Measurements from ENCODE around the gene LIN54.

Gene LIN54

DNA sequence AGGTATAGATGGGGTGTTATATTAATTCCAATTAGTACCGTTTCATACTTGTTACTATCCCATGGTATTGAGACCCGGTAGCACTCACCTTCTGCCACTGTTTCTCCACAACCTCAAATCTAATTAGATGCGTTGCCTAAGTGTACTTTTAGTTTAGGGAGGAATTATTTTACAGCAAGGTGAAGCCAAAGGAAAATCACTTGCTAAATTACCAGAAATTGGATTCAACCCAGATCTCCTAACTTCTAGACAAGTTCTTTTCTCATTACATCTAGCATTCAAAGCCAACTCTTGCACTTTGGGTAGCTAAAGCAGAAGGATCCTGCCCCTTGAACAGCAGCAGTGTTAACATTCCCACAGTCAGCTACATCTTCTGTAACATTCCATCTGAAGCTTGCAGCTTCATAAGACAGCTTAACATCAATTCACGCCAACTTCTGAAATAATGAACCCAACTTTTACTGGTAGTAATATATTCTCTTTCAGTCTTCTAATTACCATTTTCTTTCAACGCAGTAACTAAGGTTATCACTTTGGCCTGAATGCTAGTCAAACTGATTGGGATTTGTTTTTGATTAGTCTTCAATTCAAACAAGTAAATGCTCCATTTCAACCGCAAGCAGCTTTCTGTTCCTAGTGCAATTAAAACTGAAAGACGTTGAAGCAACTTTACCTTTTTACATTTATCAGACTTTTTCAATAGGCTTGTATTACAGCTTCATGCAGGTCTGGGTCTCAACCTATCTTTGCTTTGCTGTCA lies 118.7 kb downstream of the LIN54 start:
- no peak for DNase-seq (ENCODE audit: low read depth, low spot score)
- Histone ChIP-seq H3K36me3 (ENCODE audit: insufficient read depth, insufficient read length, low read length) (peaks cover 52% of the 10 kb centered on the region), H3K9ac (ENCODE audit: insufficient read length, low read depth) (peak overlapping the region; percentile 93), H3K9me3 (ENCODE audit: insufficient read depth, low read length) (no peaks in the 10 kb centered on the region), H3K4me1 (ENCODE audit: insufficient read depth, insufficient read length) (no peaks in the 10 kb centered on the region), H3K4me3 (ENCODE audit: insufficient read length, low read depth) (peak overlapping the region; percentile 75), H3K27me3 (ENCODE audit: insufficient read depth, insufficient read length) (no peaks in the 10 kb centered on the region)
- TF ChIP-seq SUZ12 (IDR thresholded peaks at IDR 0.05; ENCODE audit: extremely low read depth, insufficient read depth, insufficient read length) (no peak), YY1 (IDR thresholded peaks at IDR 0.05; ENCODE audit: insufficient read depth, insufficient read length) (no peak), ZNF274 (IDR thresholded peaks at IDR 0.05; ENCODE audit: low read depth, low read length) (no peak)

GRCh38 chr4:82890901-82891706 lies 119.5 kb downstream of the LIN54 start, which contains the start of gene SEC31A:
Gene SEC31A (minus strand): TSS chr4:82891153. CDS start chr4:82881936, 9,217 bp downstream.
- no peaks in the 10 kb centered on the region for H3K4me1 ChIP-seq (ENCODE audit: insufficient read depth, insufficient read length)
- no peak for TF ChIP-seq YY1 (IDR thresholded peaks at IDR 0.05; ENCODE audit: insufficient read depth, insufficient read length)
- TF ChIP-seq SUZ12 (IDR thresholded peaks at IDR 0.05; ENCODE audit: extremely low read depth, insufficient read depth, insufficient read length) = no peak
- no peak for TF ChIP-seq ZNF274 (IDR thresholded peaks at IDR 0.05; ENCODE audit: low read depth, low read length)
- no peaks in the 10 kb centered on the region for H3K27me3 ChIP-seq (ENCODE audit: insufficient read depth, insufficient read length)
- peak within 1 kb of the TSS; percentile 93 for H3K9ac ChIP-seq (ENCODE audit: insufficient read length, low read depth)
- peak; percentile 81 for DNase-seq (ENCODE audit: low read depth, low spot score)
- no peaks in the 10 kb centered on the region for H3K9me3 ChIP-seq (ENCODE audit: insufficient read depth, low read length)
- peaks cover 46% of the 10 kb centered on the region for H3K36me3 ChIP-seq (ENCODE audit: insufficient read depth, insufficient read length, low read length)
- H3K4me3 ChIP-seq (ENCODE audit: insufficient read length, low read depth) = peak within 1 kb of the TSS; percentile 84

- no peaks in the 10 kb centered on the region for H3K9me3 ChIP-seq (ENCODE audit: insufficient read depth, low read length)
- peaks cover 46% of the 10 kb centered on the region for H3K36me3 ChIP-seq (ENCODE audit: insufficient read depth, insufficient read length, low read length)
- DNase-seq (ENCODE audit: low read depth, low spot score) = no peak
- no peaks in the 10 kb centered on the region for H3K4me1 ChIP-seq (ENCODE audit: insufficient read depth, insufficient read length)
- no peaks in the 10 kb centered on the region for H3K27me3 ChIP-seq (ENCODE audit: insufficient read depth, insufficient read length)
- TF ChIP-seq YY1 (IDR thresholded peaks at IDR 0.05; ENCODE audit: insufficient read depth, insufficient read length) (no peak), SUZ12 (IDR thresholded peaks at IDR 0.05; ENCODE audit: extremely low read depth, insufficient read depth, insufficient read length) (no peak), ZNF274 (IDR thresholded peaks at IDR 0.05; ENCODE audit: low read depth, low read length) (no peak)
- peak overlapping the region; percentile 84 for H3K4me3 ChIP-seq (ENCODE audit: insufficient read length, low read depth)
- H3K9ac ChIP-seq (ENCODE audit: insufficient read length, low read depth) = peak overlapping the region; percentile 81
Measured at GRCh38 chr4:82890528-82890900, 120.1 kb downstream of the LIN54 start.

GRCh38 chr4:82889287-82889686 lies 121.3 kb downstream of the LIN54 start:
- Histone ChIP-seq H3K9me3 (ENCODE audit: insufficient read depth, low read length) (no peaks in the 10 kb centered on the region), H3K4me3 (ENCODE audit: insufficient read length, low read depth) (peak overlapping the region; percentile 8), H3K4me1 (ENCODE audit: insufficient read depth, insufficient read length) (no peaks in the 10 kb centered on the region), H3K36me3 (ENCODE audit: insufficient read depth, insufficient read length, low read length) (peaks cover 37% of the 10 kb centered on the region), H3K27me3 (ENCODE audit: insufficient read depth, insufficient read length) (no peaks in the 10 kb centered on the region), H3K9ac (ENCODE audit: insufficient read length, low read depth) (no peak overlapping the region)
- DNase-seq (ENCODE audit: low read depth, low spot score) = no peak
- TF ChIP-seq YY1 (IDR thresholded peaks at IDR 0.05; ENCODE audit: insufficient read depth, insufficient read length) (no peak), ZNF274 (IDR thresholded peaks at IDR 0.05; ENCODE audit: low read depth, low read length) (no peak), SUZ12 (IDR thresholded peaks at IDR 0.05; ENCODE audit: extremely low read depth, insufficient read depth, insufficient read length) (no peak)

GRCh38 chr4:82886147-82886942 lies 124.3 kb downstream of the LIN54 start:
- TF ChIP-seq YY1 (IDR thresholded peaks at IDR 0.05; ENCODE audit: insufficient read depth, insufficient read length) = no peak
- no peak for TF ChIP-seq SUZ12 (IDR thresholded peaks at IDR 0.05; ENCODE audit: extremely low read depth, insufficient read depth, insufficient read length)
- TF ChIP-seq ZNF274 (IDR thresholded peaks at IDR 0.05; ENCODE audit: low read depth, low read length) = no peak
- DNase-seq (ENCODE audit: low read depth, low spot score) = no peak
- H3K9ac ChIP-seq (ENCODE audit: insufficient read length, low read depth) = no peak overlapping the region

DNA sequence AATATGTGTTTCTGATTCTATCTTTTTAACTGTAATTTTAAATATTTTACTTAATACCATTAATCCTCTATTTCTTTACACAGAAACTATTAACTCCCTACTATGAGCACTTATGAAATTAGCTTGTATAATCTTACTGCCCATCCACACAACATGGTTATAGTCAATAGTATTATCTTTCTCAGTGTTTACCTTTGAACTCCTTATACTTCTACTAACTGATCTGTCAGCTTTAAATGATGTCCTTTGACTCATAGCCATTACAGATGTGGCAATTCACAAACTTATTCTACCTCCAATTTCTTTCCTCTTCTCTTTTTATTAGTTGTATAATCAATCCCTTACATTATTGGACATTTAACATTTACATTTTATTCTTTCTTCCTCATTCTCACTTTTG lies 125.2 kb downstream of the LIN54 start:
- H3K4me3 ChIP-seq (ENCODE audit: insufficient read length, low read depth) = no peak overlapping the region
- no peak for TF ChIP-seq ZNF274 (IDR thresholded peaks at IDR 0.05; ENCODE audit: low read depth, low read length)
- H3K9ac ChIP-seq (ENCODE audit: insufficient read length, low read depth) = no peak overlapping the region
- DNase-seq (ENCODE audit: low read depth, low spot score) = no peak
- H3K9me3 ChIP-seq (ENCODE audit: insufficient read depth, low read length) = no peaks in the 10 kb centered on the region
- no peaks in the 10 kb centered on the region for H3K4me1 ChIP-seq (ENCODE audit: insufficient read depth, insufficient read length)
- H3K27me3 ChIP-seq (ENCODE audit: insufficient read depth, insufficient read length) = no peaks in the 10 kb centered on the region
- peaks cover 37% of the 10 kb centered on the region for H3K36me3 ChIP-seq (ENCODE audit: insufficient read depth, insufficient read length, low read length)

More at GRCh38 chr4:82886147-82886942, 124.3 kb downstream of the LIN54 start:
- H3K4me1 ChIP-seq (ENCODE audit: insufficient read depth, insufficient read length) = no peaks in the 10 kb centered on the region
- no peaks in the 10 kb centered on the region for H3K27me3 ChIP-seq (ENCODE audit: insufficient read depth, insufficient read length)
- H3K36me3 ChIP-seq (ENCODE audit: insufficient read depth, insufficient read length, low read length) = peaks cover 30% of the 10 kb centered on the region
- no peaks in the 10 kb centered on the region for H3K9me3 ChIP-seq (ENCODE audit: insufficient read depth, low read length)
- H3K4me3 ChIP-seq (ENCODE audit: insufficient read length, low read depth) = no peak overlapping the region
